CD4-positive, alpha-beta T cell treated with Interferon alpha-2 for 1 hour (primary cell): ENCODE data around the gene C5orf52.
"Not testable (repeated sequence)": the region's sequence is repeated elsewhere in the genome, so short reads cannot be mapped to it uniquely, and the experiment has no call there.

Source experiments
- DNase-seq, 2 donors: peaks; one replicate each; pipeline ENCODE4 v3.0.0-alpha.2; 2020 to 2022

The C5orf52 gene

DNA sequence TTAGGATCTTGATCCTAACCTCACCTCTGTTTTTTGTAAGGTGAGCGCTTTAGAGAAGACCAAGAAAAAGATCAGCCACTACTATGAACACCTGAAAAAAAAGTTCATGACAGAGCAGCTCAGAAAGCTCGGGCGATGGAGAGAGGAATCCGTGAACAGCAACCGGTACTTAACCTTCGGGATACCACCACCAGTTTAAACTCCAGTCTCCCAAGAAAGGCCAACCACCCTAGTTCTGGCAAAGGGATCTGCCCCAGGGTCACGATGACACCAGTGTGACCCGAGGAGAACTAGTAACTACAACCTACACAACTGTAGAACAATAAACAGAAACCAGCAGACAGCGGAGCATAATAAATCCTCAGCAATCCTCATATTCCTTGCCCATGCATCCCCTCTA is 8.5 kb downstream of the C5orf52 start:
- no peak for DNase-seq

DNA sequence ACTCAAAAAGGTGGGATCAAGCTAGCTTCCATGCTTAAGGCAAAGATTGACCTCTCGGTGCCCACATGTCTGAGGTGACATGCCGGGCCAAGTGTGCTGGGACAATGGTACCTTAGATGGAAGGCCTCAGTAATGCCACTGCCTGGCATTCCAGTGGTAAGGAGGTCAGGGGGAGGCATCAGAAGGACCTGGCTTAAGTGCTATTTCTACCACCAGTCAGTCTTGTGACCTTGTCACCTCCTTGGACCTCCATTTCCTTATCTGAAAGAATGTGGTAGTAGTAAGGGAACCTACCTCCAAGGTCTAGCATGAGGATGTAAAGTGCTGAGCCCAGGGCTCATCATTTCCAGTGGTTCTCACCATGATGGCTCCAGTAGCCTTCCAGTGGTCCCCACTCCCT is 8.9 kb downstream of the C5orf52 start:
- no peak for DNase-seq

- no peak for DNase-seq
Observed at GRCh38 chr5:157681048-157681447, 9.7 kb downstream of the C5orf52 start.

DNA sequence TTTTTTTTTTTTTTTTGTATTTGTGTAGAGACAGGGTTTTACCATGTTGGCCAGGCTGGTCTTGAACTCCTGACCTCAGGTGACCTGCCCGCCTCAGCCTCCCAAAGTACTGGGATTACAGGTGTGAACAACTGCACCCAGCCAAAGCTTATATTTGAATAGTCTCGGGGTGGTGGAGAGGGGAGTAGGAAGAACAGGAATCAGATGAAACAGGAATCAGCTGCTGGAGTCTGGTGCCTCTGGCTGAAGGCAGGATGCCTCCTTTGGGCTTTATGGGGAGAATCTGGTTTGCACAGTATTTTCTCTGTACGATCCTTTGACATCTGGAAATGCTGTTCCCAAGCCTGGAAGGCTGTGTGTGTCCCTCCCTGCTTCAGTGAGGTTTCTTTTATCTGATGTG is 10.9 kb downstream of the C5orf52 start:
- DNase-seq, result no peak

DNA sequence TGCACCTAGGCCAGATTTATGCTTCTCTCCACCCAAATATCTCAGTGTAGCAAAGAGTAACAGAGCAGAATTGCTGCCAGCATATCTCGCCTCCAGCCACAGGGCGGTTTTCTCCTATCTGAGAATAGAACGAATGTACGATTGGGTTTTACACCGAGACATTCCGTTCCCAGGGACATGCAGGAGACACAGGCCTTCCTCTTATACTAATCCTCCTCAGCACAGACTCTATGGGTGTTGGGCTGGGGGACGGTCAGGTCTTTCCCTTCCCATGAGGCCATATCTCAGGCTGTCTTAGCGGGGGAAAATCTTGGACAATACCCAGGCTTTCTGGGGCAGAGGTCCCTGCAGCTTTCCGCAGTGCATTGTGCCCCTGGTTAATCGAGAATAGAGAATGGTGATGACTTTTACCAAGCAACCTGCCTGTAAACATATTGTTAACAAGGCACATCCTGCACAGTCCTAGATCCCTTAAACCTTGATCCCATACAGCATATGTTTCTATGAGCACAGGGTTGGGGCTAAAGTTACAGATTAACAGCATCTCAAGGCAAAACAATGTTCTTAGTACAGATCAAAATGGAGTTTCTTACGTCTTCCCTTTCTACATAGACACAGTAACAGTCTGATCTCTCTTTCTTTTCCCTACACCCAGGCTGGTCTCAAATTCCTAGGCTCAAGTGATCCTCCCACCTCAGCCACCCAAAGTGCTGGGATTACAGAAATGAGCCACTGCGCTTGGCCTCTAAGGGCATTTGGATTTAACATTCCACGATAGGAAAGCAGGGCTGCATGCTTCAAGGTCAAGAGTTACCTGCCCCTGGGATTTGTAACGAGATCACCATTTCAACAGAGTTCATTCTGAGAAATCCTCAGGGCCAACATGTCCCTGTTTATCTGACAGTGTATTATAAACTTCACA is 15.2 kb downstream of the C5orf52 start:
- not testable (repeated sequence) for DNase-seq

- no peak for DNase-seq
Observed at GRCh38 chr5:157687198-157687554, 15.8 kb downstream of the C5orf52 start.

DNA sequence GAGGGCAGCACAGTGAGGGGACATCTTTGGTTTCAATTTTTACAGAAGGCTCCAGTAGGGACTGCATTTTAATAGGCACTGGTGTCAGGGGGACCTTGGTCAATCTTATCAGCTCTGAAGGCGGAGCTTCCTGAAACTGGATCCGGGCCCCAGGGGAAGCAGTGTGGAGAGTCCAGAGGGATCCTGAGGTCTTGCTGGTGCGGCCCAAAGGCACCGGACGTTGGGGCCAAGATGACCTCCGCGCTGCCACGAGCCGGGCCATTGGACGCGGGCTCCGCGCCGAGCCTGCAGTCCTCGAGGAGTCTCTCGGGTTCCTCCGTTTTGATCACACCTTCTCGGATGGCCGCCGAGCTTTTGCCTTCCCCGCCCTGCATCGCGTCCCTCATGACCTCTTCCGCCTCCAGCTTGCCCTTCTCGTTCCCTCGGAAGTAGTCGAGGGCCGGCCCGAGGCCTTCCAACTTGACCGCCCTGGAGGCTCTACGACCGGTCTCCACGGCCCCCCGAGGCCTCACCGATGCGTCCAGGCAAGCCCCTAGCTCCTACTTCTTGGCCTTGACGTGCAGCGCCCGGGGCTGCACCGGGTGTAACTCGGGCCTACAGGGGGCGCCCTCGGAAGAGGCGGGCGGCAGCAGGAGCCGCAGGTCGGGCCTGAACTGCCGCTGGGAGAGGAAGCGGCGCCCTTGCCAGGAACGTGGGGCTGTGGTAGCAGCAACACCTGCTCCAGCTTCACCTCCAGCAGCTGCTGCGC is 18.8 kb downstream of the C5orf52 start:
- DNase-seq, result peak; percentile 12 to 39

DNA sequence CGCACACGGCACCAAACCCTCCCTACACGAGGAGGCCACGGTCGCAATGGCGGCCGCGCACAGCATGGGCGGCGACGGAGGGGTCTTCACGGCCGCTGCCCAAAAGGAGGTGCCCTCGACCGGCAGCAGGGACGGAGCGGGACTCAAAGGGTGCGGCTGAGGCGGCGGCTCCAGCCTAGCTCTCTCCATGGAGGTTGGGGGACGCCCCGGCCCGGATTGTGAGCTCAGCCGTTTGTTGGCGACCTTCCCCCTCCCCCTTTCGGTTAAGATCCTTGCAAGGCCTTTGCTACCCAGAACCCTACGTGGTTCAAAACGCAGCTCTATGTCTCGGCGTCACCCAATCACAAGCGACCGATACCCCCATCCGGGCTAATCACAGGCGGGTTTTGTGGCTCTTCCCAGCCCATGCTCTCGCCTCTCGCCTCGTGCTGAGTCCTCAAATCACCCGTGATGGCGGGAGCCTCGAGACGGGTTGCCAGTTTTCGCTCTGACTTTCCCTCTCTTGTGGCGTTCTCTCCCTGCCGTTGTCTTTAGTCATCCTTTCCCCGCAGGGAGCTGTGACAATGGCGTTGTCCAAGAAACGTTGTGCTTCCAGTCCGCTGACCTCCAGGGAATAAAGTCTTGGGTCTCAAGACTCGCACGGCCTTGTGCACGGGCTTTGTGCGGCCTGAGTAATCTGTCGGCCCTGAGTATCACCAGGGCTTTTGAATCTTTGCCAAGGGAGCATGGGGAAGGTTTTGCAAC is 19.5 kb downstream of the C5orf52 start:
- DNase-seq, result no peak

DNA sequence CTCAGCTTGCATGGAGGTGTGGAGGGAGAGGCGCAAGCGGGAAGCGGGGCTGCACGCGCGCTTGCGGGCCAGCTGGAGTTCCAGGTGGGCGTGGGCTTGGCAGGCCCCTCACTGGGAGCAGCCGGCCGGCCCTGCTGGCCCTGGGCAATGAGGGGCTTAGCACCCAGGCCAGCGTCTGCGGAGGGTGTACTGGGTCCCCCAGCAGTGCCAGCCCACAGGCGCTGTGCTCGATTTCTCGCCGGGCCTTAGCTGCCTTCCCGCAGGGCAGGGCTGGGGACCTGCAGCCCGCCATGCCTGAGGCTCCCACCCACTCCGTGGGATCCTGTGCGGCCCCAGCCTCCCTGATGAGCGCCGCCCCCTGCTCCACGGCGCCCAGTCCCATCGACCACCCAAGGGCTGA is 22.5 kb downstream of the C5orf52 start:
- not testable (repeated sequence) for DNase-seq

DNA sequence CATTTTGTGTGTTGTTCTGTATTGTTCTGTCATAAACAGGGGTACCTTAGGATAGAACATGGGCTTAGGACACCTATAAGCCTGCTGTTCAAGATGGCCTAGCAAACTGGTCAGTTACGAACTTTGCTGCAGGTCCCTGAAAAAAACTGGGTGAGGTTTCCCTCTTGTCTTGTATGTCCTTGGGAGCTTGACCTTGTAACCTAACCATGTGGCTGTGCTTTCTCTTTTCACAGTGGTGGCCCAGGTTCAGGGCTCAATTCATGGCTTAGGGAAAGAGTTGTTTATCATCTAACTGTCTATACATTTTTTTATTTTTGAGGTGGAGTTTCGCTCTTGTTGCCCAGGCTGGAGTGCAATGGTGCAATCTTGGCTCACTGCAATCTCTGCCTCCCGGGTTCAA is 24.8 kb downstream of the C5orf52 start:
- DNase-seq, result not testable (repeated sequence)

DNA sequence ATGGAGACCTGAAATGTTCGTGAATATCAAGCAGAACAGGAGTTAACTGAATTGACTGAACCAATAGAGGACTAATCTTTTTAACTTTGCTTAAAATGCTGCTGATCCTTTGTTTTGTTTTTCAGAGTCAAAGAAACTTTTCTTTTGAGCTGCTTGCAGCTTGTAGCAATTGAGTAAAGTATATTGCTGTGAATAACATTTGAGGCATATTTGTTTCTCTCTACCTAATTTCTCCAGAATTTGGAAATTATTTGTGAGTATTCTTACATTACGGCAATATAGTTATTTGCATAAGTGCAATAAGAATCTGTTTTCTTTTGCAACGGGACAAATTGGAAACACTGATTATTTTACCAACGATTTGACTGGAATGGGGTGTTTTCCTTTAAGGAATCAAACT is 27.3 kb downstream of the C5orf52 start:
- not testable (repeated sequence) for DNase-seq

DNA sequence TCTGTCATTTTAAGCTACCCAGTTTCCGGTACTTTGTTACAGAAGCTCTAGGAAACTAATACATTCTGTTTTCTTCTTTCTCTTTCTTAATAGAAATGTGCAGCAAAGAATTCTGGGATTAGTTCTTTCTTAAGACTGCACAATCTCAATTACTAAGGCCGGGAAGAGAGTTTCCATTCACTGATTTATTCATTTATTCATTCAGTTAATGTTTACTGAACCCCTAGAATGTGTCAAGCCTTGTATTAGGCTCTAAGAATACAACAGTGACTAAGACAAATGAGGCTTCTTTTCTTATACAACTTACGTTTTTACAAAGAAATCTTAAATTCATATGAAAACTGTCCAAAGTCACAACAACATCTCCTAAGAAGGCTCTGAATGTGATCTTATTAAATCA is 32.4 kb downstream of the C5orf52 start:
- DNase-seq, result no peak

- DNase-seq, result no peak
Observed at GRCh38 chr5:157708866-157709265, 37.5 kb downstream of the C5orf52 start.

DNA sequence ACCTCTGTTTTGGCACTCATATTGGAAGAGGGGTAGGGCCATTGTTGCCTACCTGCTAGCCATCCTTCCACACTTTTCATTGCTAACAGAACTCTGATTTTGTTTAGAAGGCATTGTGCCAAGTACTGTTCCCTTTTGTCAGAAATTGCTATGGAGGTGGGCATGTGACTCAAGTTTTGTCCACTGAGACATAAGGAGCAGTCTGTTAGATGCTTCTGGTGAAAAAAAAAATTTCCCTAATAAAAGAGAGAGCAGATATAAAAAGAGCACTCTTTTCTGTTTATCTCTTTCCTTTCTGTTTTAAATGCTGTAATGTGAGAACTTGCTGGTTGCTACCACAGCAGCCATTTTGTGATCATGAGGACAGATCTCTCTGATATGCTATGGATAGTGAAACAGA is 38.0 kb downstream of the C5orf52 start:
- no peak for DNase-seq

GRCh38 chr5:157710431-157710830 is 39.1 kb downstream of the C5orf52 start:
- no peak for DNase-seq

- no peak for DNase-seq
Observed at GRCh38 chr5:157710882-157711281, 39.5 kb downstream of the C5orf52 start.

DNA sequence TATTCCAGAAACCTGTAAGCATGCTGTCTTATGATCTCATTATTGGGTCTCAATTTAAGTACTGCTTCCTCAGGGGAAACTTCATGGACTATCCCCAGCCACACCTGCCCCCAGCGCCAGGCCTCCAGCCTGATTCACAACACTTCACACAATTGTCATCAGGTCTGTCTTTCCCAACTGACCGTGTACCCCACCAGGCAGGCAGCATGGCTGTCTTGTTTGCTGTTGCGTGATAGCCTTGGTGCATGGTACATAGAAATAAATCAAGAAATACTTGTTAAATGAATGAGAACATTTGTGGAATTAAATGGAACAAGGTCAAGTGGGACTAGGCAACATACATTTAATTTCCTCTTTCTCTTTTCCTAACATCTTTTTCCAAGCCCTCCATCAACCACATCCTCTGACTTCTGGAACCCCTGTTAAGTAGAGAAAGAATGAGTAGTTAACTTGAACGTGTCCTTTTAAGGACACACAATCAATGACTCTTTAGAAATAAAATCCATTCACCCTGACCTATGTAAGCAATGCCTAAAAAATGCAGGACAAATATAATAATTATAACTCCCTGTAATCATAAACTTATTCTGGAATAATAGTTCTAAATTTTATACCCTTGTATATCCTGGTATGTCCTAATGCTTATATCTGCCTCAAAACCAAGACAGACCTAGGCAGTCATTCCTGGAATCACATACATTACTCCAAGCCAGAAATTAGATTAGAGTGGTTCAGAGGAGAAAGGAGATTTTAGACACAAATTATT is 42.7 kb downstream of the C5orf52 start:
- no peak for DNase-seq

DNA sequence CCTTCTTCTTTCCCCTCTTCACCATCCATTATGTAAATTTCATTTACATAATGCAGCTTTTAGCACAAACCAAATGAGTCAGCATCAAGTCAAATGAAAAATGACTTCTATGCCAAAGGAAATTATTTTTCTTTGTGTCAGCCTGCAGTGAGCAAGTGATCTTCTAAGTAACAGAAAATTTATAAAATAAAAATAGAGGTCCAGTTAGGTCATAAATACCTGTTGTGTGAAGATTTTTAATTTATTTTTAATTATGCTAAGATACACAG is 43.2 kb downstream of the C5orf52 start:
- DNase-seq, result no peak

- peak; percentile 9 to 68 for DNase-seq
Observed at GRCh38 chr5:157718519-157718918, 47.2 kb downstream of the C5orf52 start.

DNA sequence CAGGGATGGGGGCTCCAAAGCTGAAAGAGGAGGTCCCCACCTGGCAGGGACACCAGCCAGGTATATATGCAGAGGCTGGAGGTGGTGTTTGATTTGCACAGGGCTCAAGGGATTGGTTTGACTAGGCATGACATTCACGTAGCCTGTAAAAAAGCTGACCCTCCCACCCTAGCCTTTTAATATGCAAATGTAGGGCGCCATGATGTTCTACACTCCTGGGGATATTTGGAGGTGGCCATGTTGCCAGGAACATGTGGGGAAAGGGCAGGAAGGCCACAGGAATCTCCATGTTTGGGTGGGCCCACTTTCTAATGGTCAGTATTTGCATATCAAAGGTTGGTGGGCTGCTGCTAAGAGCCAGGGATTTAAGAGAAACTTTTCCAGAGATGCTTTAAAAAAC is 47.9 kb downstream of the C5orf52 start:
- DNase-seq, result no peak

- no peak for DNase-seq
Observed at GRCh38 chr5:157721159-157721558, 49.8 kb downstream of the C5orf52 start.

GRCh38 chr5:157722895-157723294 is 51.6 kb downstream of the C5orf52 start:
- not testable (repeated sequence) for DNase-seq

GRCh38 chr5:157726607-157727006 is 55.3 kb downstream of the C5orf52 start:
- not testable (repeated sequence) for DNase-seq
